CD4-positive, alpha-beta T cell treated with Interleukin-15 for 4 hours (primary cell): ENCODE measurements around the gene BANP.
"Not testable (repeated sequence)": the region's sequence is repeated elsewhere in the genome, so short reads cannot be mapped to it uniquely, and the experiment has no call there.

Experiments used
- DNase-seq: peaks from one replicate; pipeline ENCODE4 v3.0.0-alpha.2; 2020; ENCODE audit warnings: low spot score

The BANP gene

GRCh38 chr16:87996962-87997880 lies 46.0 kb downstream of the BANP start:
- DNase-seq = no peak

- not testable (repeated sequence) for DNase-seq
Measured at GRCh38 chr16:87998184-87998793, 47.1 kb downstream of the BANP start.

GRCh38 chr16:87998992-87999391 lies 47.8 kb downstream of the BANP start:
- not testable (repeated sequence) for DNase-seq

- no peak for DNase-seq
Measured at GRCh38 chr16:88002211-88002610, 51.0 kb downstream of the BANP start.

- DNase-seq = no peak
Measured at GRCh38 chr16:88002749-88003148, 51.5 kb downstream of the BANP start.

- DNase-seq = no peak
Measured at GRCh38 chr16:88003316-88003715, 52.1 kb downstream of the BANP start.

- DNase-seq = no peak
Measured at GRCh38 chr16:88003736-88004135, 52.5 kb downstream of the BANP start.

GRCh38 chr16:88004391-88004790 lies 53.2 kb downstream of the BANP start:
- no peak for DNase-seq

GRCh38 chr16:88005181-88005581 lies 53.9 kb downstream of the BANP start:
- no peak for DNase-seq

- no peak for DNase-seq
Measured at GRCh38 chr16:88005968-88006367, 54.7 kb downstream of the BANP start.

GRCh38 chr16:88007321-88007731 lies 56.1 kb downstream of the BANP start:
- no peak for DNase-seq

- DNase-seq = no peak
Measured at GRCh38 chr16:88008840-88009239, 57.6 kb downstream of the BANP start.

GRCh38 chr16:88009563-88010342 lies 58.5 kb downstream of the BANP start:
- DNase-seq = no peak

- DNase-seq = no peak
Measured at GRCh38 chr16:88010343-88010967, 59.2 kb downstream of the BANP start.

GRCh38 chr16:88010968-88011483 lies 59.8 kb downstream of the BANP start:
- no peak for DNase-seq

GRCh38 chr16:88012360-88012759 lies 61.1 kb downstream of the BANP start:
- DNase-seq = no peak

GRCh38 chr16:88013091-88013609 lies 61.9 kb downstream of the BANP start:
- DNase-seq = no peak

GRCh38 chr16:88013766-88014251 lies 62.6 kb downstream of the BANP start:
- DNase-seq = no peak

- DNase-seq = no peak
Measured at GRCh38 chr16:88014252-88014781, 63.1 kb downstream of the BANP start.

- DNase-seq = no peak
Measured at GRCh38 chr16:88014954-88015805, 63.9 kb downstream of the BANP start.
